ENCODE data around the gene FAM9C. TPM values are rescaled to one million over a fixed set of nuclear protein-coding genes. Genes with fewer than 3 reads are reported as not detected.

FAM9C gene
- total RNA-seq (2022) (not detected in 2 replicates), Bru-seq, nascent RNA (percentile 9 among the genes with signal in this experiment), BruChase-seq, experiment 1, labeled RNA remaining after a 6-hour chase (not detected), BruChase-seq, experiment 2, labeled RNA remaining after a 2-hour chase (not detected)
- long read RNA-seq, result 0 reads

GRCh38 chrX:13044441-13044840 is at the start of gene FAM9C:
FAM9C (minus strand) TSS chrX:13044620; CDS start chrX:13043789, 831 bp downstream.
- H3K27me3 Mint-ChIP-seq (ENCODE audit: insufficient read depth, unreplicated experiment), result peaks cover 8% of the 10 kb centered on the region
- no peak for DNase-seq (ENCODE audit: unreplicated experiment)
- H3K36me3 Mint-ChIP-seq (ENCODE audit: insufficient read depth, unreplicated experiment), result no peaks in the 10 kb centered on the region
- POLR2A ChIA-PET, result no interaction called here
- H3K4me3 Mint-ChIP-seq (ENCODE audit: unreplicated experiment), result no peak within 1 kb of the TSS
- CTCF ChIA-PET, result no interaction called here
- TF ChIP-seq, protein P1, sequence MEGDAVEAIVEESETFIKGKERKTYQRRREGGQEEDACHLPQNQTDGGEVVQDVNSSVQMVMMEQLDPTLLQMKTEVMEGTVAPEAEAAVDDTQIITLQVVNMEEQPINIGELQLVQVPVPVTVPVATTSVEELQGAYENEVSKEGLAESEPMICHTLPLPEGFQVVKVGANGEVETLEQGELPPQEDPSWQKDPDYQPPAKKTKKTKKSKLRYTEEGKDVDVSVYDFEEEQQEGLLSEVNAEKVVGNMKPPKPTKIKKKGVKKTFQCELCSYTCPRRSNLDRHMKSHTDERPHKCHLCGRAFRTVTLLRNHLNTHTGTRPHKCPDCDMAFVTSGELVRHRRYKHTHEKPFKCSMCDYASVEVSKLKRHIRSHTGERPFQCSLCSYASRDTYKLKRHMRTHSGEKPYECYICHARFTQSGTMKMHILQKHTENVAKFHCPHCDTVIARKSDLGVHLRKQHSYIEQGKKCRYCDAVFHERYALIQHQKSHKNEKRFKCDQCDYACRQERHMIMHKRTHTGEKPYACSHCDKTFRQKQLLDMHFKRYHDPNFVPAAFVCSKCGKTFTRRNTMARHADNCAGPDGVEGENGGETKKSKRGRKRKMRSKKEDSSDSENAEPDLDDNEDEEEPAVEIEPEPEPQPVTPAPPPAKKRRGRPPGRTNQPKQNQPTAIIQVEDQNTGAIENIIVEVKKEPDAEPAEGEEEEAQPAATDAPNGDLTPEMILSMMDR (IDR thresholded peaks at IDR 0.05; ENCODE audit: unreplicated experiment), result no peak
- intact Hi-C loops (cut with micrococcal nuclease), result no loop called here
- no TSS peak for BruUV-seq (replicated peaks)
- no peak within 1 kb of the TSS for H3K27ac Mint-ChIP-seq (ENCODE audit: low read depth, unreplicated experiment)
- no peaks in the 10 kb centered on the region for H3K9me3 Mint-ChIP-seq (ENCODE audit: unreplicated experiment)
- no peaks in the 10 kb centered on the region for H3K4me1 Mint-ChIP-seq (ENCODE audit: insufficient read depth, unreplicated experiment)

GRCh38 chrX:13093529-13094140 is 49.2 kb upstream of the FAM9C start:
- Mint-ChIP-seq H3K4me1 (ENCODE audit: insufficient read depth, unreplicated experiment) (peaks cover 6% of the 10 kb centered on the region), H3K27ac (ENCODE audit: low read depth, unreplicated experiment) (no peak overlapping the region), H3K27me3 (ENCODE audit: insufficient read depth, unreplicated experiment) (peaks cover 2% of the 10 kb centered on the region), H3K4me3 (ENCODE audit: unreplicated experiment) (no peak overlapping the region), H3K36me3 (ENCODE audit: insufficient read depth, unreplicated experiment) (no peaks in the 10 kb centered on the region), H3K9me3 (ENCODE audit: unreplicated experiment) (no peaks in the 10 kb centered on the region)
- ChIA-PET POLR2A (no interaction called here), CTCF (no interaction called here)
- TF ChIP-seq, protein P1 (IDR thresholded peaks at IDR 0.05; ENCODE audit: unreplicated experiment), result no peak
- BruUV-seq (replicated peaks), result no TSS peak
- no peak for DNase-seq (ENCODE audit: unreplicated experiment)
- intact Hi-C loops (cut with micrococcal nuclease), result no loop called here

GRCh38 chrX:13092455-13092941 is 48.1 kb upstream of the FAM9C start:
- Mint-ChIP-seq H3K27ac (ENCODE audit: low read depth, unreplicated experiment) (no peak overlapping the region), H3K9me3 (ENCODE audit: unreplicated experiment) (no peaks in the 10 kb centered on the region), H3K36me3 (ENCODE audit: insufficient read depth, unreplicated experiment) (no peaks in the 10 kb centered on the region), H3K27me3 (ENCODE audit: insufficient read depth, unreplicated experiment) (peaks cover 14% of the 10 kb centered on the region), H3K4me3 (ENCODE audit: unreplicated experiment) (no peak overlapping the region), H3K4me1 (ENCODE audit: insufficient read depth, unreplicated experiment) (peaks cover 6% of the 10 kb centered on the region)
- POLR2A ChIA-PET, result no interaction called here
- no TSS peak for BruUV-seq (replicated peaks)
- CTCF ChIA-PET, result no interaction called here
- no peak for DNase-seq (ENCODE audit: unreplicated experiment)
- TF ChIP-seq, protein P1 (IDR thresholded peaks at IDR 0.05; ENCODE audit: unreplicated experiment), result no peak
- intact Hi-C loops (cut with micrococcal nuclease), result no loop called here

- Mint-ChIP-seq H3K4me3 (ENCODE audit: unreplicated experiment) (no peak overlapping the region), H3K36me3 (ENCODE audit: insufficient read depth, unreplicated experiment) (no peaks in the 10 kb centered on the region), H3K4me1 (ENCODE audit: insufficient read depth, unreplicated experiment) (peaks cover 10% of the 10 kb centered on the region), H3K9me3 (ENCODE audit: unreplicated experiment) (no peaks in the 10 kb centered on the region), H3K27ac (ENCODE audit: low read depth, unreplicated experiment) (no peak overlapping the region), H3K27me3 (ENCODE audit: insufficient read depth, unreplicated experiment) (peaks cover 14% of the 10 kb centered on the region)
- CTCF ChIA-PET, result interaction anchor here (0.5 to 0.9 kb wide), 2 partner anchors 13 to 37 kb away, joined by 3 to 4 read pairs; no protein-coding TSS in a partner anchor
- BruUV-seq (replicated peaks), result no TSS peak
- DNase-seq (ENCODE audit: unreplicated experiment), result no peak
- intact Hi-C loops (cut with micrococcal nuclease), result no loop called here
- TF ChIP-seq, protein P1 (IDR thresholded peaks at IDR 0.05; ENCODE audit: unreplicated experiment), result no peak
- POLR2A ChIA-PET, result no interaction called here
These were observed 46.8 kb upstream of the FAM9C start for GRCh38 chrX:13091111-13091765.

All from MCF 10A (cell line).